Liver (tissue), 9 donors: Measurements from ENCODE around the gene UBC. TPM values are rescaled to one million over a fixed set of nuclear protein-coding genes. Genes with fewer than 3 reads are reported as not detected.

ENCODE experiments used
- DNase-seq: peaks from one replicate; pipeline ENCODE4 v3.0.0-alpha.2; 2017; ENCODE audit warnings: low spot score
- H3K27ac ChIP-seq, 2 donors: one replicate each; pipeline ENCODE4 v1.7.0; 2013; ENCODE audit warnings: inconsistent platforms in 2 of 2, low read length in 2 of 2, control low read depth in 1 of 2, low read depth in 1 of 2, mild to moderate bottlenecking in 1 of 2
- H3K27me3 ChIP-seq, 4 donors: one replicate each; pipeline versions ENCODE4 v1.6.1 to v1.7.0; 2013; ENCODE audit warnings: low read length in 3 of 4, inconsistent platforms in 1 of 4, mild to moderate bottlenecking in 1 of 4, moderate library complexity in 1 of 4; ENCODE audit not compliant: control insufficient read depth in 4 of 4, insufficient read depth in 4 of 4
- H3K36me3 ChIP-seq, 4 donors: one replicate each; pipeline versions ENCODE4 v1.6.1 to v1.7.0; 2013; ENCODE audit warnings: low read length in 3 of 4, mild to moderate bottlenecking in 3 of 4, low read depth in 1 of 4, moderate library complexity in 1 of 4; ENCODE audit not compliant: control insufficient read depth in 4 of 4, insufficient read depth in 3 of 4
- H3K4me1 ChIP-seq, 4 donors: one replicate each; pipeline versions ENCODE4 v1.6.1 to v1.7.0; 2013; ENCODE audit warnings: low read length in 3 of 4, mild to moderate bottlenecking in 3 of 4, moderate library complexity in 1 of 4; ENCODE audit not compliant: control insufficient read depth in 4 of 4, insufficient read depth in 4 of 4
- H3K4me3 ChIP-seq, 3 donors: one replicate each; pipeline versions ENCODE4 v1.6.1 to v1.7.0; 2013; ENCODE audit warnings: low read length in 3 of 3, control low read depth in 1 of 3, low read depth in 1 of 3, mild to moderate bottlenecking in 1 of 3
- H3K9ac ChIP-seq, 2 donors: one replicate each; pipeline ENCODE4 v1.7.0; 2013; ENCODE audit warnings: low read length in 2 of 2, mild to moderate bottlenecking in 2 of 2, moderate library complexity in 2 of 2, control low read depth in 1 of 2, low read depth in 1 of 2
- H3K9me3 ChIP-seq, 4 donors: one replicate each; pipeline versions ENCODE4 v1.6.1 to v1.7.0; 2013; ENCODE audit warnings: low read length in 3 of 4; ENCODE audit not compliant: control insufficient read depth in 4 of 4
- ATF3 ChIP-seq: IDR thresholded peaks from 2 replicates; pipeline ENCODE4 v1.6.1; 2016; ENCODE audit warnings: antibody characterized with exemption
- CTCF ChIP-seq: fragments of 150-350 bp; IDR thresholded peaks from 2 replicates; pipeline ENCODE4 v1.5.1; 2017; ENCODE audit warnings: improper control_type of control experiment, low read depth, low read length; ENCODE audit not compliant: missing input control
- FOXA1 ChIP-seq: IDR thresholded peaks from 2 replicates; pipeline ENCODE4 v1.6.1; 2016; ENCODE audit warnings: antibody characterized with exemption
- FOXA2 ChIP-seq: IDR thresholded peaks from 2 replicates; pipeline ENCODE4 v1.6.1; 2016; ENCODE audit warnings: antibody characterized with exemption
- GABPA ChIP-seq, 2 donors: IDR thresholded peaks in 1 of 2; conservative IDR thresholded peaks in 1 of 2; 2 replicates each; pipeline ENCODE4 v1.6.1; 2016; ENCODE audit warnings: antibody characterized with exemption in 2 of 2, mild to moderate bottlenecking in 1 of 2, moderate library complexity in 1 of 2
- HNF4A ChIP-seq, 2 donors: conservative IDR thresholded peaks; 2 replicates each; pipeline ENCODE4 v1.6.1; 2016; ENCODE audit warnings: antibody characterized with exemption in 2 of 2, mild to moderate bottlenecking in 2 of 2
- HNF4G ChIP-seq: IDR thresholded peaks from 2 replicates; pipeline ENCODE4 v1.6.1; 2016; ENCODE audit warnings: antibody characterized with exemption
- JUND ChIP-seq, 2 donors: IDR thresholded peaks; 2 replicates each; pipeline ENCODE4 v1.6.1; 2016; ENCODE audit warnings: antibody characterized with exemption in 2 of 2
- NR2F2 ChIP-seq: IDR thresholded peaks from 2 replicates; pipeline ENCODE4 v1.6.1; 2016; ENCODE audit warnings: antibody characterized with exemption
- RAD21 ChIP-seq, 2 donors: IDR thresholded peaks; 2 replicates each; pipeline ENCODE4 v1.6.1; 2016; ENCODE audit warnings: antibody characterized with exemption in 2 of 2, mild to moderate bottlenecking in 2 of 2
- REST ChIP-seq: IDR thresholded peaks from 2 replicates; pipeline ENCODE4 v1.6.1; 2016; ENCODE audit warnings: antibody characterized with exemption, mild to moderate bottlenecking
- RXRA ChIP-seq, 2 donors: IDR thresholded peaks; 2 replicates each; pipeline ENCODE4 v1.6.1; 2017 to 2018; ENCODE audit warnings: antibody characterized with exemption in 2 of 2, mild to moderate bottlenecking in 1 of 2
- SP1 ChIP-seq: IDR thresholded peaks from 2 replicates; pipeline ENCODE4 v1.6.1; 2018; ENCODE audit warnings: antibody characterized with exemption, mild to moderate bottlenecking
- YY1 ChIP-seq: IDR thresholded peaks from 2 replicates; pipeline ENCODE4 v1.6.1; 2016; ENCODE audit warnings: antibody characterized with exemption, mild to moderate bottlenecking
- ZBTB33 ChIP-seq: IDR thresholded peaks from 2 replicates; pipeline ENCODE4 v1.6.1; 2016; ENCODE audit warnings: antibody characterized with exemption
- WGBS: extraction: QIAGEN DNeasy Blood & Tissue Kit; methylation state at CpG from one replicate; pipeline ENCODE4 v1.1.7; 2013; 5-methylcytosine and 5-hydroxymethylcytosine counted together
- polyA plus RNA-seq, 2 donors: library from polyadenylated mRNA; stranded (reverse) in 1 of 2; unstranded in 1 of 2; fragments of 200-250 nt in 1 of 2; fragments of >200 nt in 1 of 2; fragmentation: Nextera tagmentation in 1 of 2; extraction: Ambion mirVana in 1 of 2; gene quantifications; one replicate each; pipeline versions ENCODE4 v1.2.1 to v1.2.3, GENCODE V29; 2013 to 2015
- total RNA-seq, 2 donors: library from RNA; depleted of rRNA; stranded (reverse); fragments of >200 nt; gene quantifications; one replicate each; pipeline ENCODE4 v1.2.3, GENCODE V29; 2014
- donor health status: healthy.
- donor health status: healthy.
- donor health status: healthy.
- donor health status: healthy.
- donor health status: healthy.

The UBC gene
- total and polyA plus RNA-seq, 4 donors = 385 to 624 (median 468) TPM

GRCh38 chr12:124877423-124877822 lies 37.0 kb downstream of the UBC start:
- Histone ChIP-seq H3K27ac (no peak overlapping the region), H3K9me3 (no peaks in the 10 kb centered on the region), H3K27me3 (no peaks in the 10 kb centered on the region), H3K9ac (no peak overlapping the region), H3K4me3 (no peak overlapping the region), H3K4me1 (peaks cover under 1 to 29% (median 18%) of the 10 kb centered on the region in 4 donors), H3K36me3 (no peaks in the 10 kb centered on the region)
- no peak for DNase-seq
- TF ChIP-seq NR2F2 (no peak), CTCF (no peak)
- 87% methylated on average over 3 of the region's 3 CpGs for WGBS

- WGBS = 92% methylated on average over 2 of the region's 2 CpGs
- Histone ChIP-seq H3K9me3 (no peaks in the 10 kb centered on the region), H3K36me3 (no peaks in the 10 kb centered on the region), H3K27me3 (no peaks in the 10 kb centered on the region), H3K4me1 (peaks cover 6 to 40% (median 27%) of the 10 kb centered on the region in 4 donors), H3K4me3 (no peak overlapping the region), H3K9ac (no peak overlapping the region), H3K27ac (no peak overlapping the region)
- no peak for TF ChIP-seq ATF3
- no peak for TF ChIP-seq NR2F2
- TF ChIP-seq FOXA1 = no peak
- TF ChIP-seq ZBTB33 = no peak
- no peak for TF ChIP-seq HNF4A (conservative IDR thresholded peaks at IDR 0.05)
- TF ChIP-seq FOXA2 = no peak
- no peak for TF ChIP-seq GABPA (IDR thresholded peaks at IDR 0.05 in 1 of 2, conservative IDR thresholded peaks at IDR 0.05 in 1 of 2)
- TF ChIP-seq JUND (IDR thresholded peaks at IDR 0.05) = no peak
- no peak for TF ChIP-seq REST
- TF ChIP-seq CTCF = no peak
- TF ChIP-seq SP1 = no peak
- no peak for TF ChIP-seq RAD21 (IDR thresholded peaks at IDR 0.05)
- no peak for TF ChIP-seq YY1
- TF ChIP-seq RXRA (IDR thresholded peaks at IDR 0.05) = no peak
- no peak for TF ChIP-seq HNF4G
- no peak for DNase-seq
Measured at GRCh38 chr12:124876171-124876570, 38.3 kb downstream of the UBC start.
